Kidney capillary endothelial cell (primary cell): ENCODE measurements around the gene CATSPERD.
"Not testable (repeated sequence)": the region's sequence is repeated elsewhere in the genome, so short reads cannot be mapped to it uniquely, and the experiment has no call there.

Experiments
- DNase-seq: peaks from one replicate; pipeline ENCODE4 v3.0.0-alpha.2; 2018; ENCODE audit warnings: low spot score

The CATSPERD gene

DNA sequence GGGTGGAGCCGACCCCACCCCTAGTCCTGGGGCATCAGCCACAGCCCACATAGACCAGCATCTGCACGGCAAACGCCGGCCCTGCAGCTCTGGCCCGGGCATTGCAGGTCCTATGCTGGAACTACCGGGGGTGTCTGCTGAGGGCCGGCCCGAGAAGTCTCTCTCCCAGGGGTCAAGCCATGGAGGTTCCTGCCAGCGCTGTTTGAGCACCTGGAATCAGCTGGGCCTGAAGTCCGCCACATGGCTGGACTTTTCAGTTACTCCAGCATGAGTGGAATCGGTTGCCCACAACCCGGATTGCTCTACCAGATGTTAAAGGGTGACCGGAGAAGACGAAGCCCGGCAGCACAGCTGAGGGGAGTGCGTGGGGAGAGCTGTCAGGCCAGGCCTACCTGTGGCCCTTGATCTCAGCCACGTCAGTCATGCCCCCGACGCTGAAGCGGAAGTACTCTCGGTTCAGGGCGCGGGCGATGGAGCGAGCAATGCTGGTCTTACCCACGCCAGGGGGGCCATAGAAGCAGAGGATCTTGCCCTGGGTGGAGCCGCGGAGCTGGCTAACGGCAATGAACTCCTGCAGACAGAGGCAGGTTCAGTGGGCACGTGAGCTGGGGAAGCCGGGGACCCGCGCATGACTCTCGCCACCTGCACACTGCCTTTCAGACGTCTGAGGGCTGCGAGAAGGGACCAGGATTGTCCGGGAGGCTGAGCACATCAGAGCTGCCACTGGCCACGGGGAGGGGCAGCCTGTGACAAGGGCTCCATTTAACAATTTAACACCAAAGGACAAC is 21.6 kb upstream of the CATSPERD start:
- no peak for DNase-seq

DNA sequence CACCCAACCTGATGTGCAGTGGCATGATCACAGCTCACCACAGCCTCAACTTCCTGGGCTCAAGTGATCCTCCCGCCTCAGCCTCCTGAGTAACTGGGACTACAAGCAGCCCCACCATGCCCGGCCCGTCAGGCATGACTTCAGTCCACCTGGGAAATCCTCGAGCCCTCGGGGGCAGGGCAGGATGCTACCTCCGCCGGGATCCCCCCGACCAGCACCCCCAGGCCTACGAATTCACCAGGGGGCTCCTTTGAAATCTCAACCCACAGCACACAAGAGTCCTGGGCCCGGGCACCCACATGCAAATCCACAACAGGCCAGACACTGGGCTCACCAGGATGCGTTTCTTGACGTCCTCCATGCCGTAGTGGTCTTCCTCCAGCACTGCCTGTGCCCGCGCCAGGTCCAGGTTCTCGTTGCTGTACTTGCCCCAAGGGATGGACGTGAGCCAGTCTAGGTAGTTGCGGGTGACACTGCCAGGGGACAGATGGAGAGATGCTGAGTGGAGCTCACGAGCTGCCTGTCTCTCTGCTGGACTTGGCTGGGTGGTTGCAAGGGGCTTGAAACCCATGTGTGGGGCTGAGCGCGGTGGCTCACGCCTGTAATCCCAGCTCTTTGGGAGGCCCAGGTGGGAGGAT is 19.9 kb upstream of the CATSPERD start:
- DNase-seq = no peak

DNA sequence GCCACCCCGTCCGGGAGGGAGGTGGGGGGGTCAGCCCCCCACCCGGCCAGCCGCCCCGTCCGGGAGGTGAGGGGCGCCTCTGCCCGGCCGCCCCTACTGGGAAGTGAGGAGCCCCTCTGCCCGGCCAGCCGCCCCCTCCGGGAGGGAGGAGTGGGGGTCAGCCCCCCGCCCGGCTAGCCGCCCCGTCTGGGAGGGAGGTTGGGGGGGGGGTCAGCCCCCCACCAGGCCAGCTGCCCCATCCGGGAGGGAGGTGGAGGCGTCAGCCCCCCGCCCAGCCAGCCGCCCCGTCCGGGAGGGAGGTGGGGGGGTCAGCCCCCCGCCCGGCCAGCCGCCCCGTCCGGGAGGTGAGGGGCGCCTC is 18.4 kb upstream of the CATSPERD start:
- DNase-seq = not testable (repeated sequence)

DNA sequence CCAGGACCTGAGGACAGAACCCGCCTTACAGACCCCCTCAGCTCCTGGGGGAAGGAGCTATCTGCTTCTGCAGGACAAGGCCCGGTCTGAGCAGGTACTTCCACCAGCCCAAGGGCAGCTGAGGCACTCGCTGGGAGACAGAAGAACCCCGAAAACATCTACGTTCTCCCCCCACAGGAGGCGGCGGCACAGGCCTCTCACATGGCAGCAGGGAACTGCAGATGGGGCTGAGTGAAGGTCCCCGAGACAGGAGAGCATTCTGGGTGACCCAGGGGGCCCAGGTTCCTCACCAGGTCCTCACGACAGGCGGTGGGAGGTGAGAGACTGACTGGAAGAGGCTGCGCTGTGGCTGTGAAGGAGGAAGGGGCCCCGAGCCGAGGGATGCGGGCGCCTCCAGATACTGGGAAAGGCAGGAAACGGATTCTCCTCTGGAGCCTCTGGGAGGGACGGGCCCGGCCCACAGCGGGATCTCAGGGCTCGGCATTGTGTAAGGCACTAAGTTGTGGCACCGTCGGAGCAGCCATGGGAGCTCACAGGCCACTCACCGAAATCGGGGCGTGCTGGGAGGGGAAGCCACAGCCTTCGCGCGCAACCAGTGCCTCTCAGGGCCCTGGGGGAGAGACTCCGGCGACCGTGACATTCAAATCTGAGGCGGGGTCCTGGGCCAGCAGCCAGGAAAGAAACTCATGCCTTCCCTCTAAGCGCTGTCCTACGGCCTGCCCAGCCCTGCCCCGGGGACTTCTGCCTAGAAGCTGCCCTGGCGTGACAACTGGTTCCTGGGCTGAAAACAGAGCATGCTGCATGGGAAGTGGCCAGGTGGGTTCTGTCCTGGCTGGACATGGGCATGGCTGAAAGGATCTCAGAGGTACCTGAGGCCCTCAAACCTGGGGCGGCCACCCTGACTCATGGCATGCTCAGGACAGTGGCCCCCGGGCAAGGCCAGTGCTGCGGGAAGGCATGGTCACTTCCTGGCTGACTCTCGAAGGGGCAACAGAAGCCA is 16.3 kb upstream of the CATSPERD start:
- no peak for DNase-seq

DNA sequence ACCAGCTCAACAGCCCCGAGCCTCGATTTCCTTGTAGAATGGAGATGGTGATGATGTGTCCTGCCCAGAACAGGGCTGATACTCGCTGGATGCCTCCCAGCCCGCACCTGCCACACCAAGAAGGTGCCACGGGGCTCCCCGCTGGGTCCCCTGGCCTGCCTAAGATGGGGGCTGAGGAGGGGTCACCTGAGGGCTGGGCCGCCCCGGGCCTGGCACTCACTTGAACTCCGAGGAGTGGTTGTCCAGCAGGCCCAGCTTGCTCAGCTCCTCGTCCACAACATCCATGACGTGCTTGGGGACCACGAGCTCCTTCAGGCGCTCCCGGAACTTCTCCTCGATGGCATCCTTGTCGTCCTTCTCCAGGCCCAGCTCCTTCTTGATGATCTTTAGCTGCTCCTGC is 14.9 kb upstream of the CATSPERD start:
- DNase-seq = no peak

DNA sequence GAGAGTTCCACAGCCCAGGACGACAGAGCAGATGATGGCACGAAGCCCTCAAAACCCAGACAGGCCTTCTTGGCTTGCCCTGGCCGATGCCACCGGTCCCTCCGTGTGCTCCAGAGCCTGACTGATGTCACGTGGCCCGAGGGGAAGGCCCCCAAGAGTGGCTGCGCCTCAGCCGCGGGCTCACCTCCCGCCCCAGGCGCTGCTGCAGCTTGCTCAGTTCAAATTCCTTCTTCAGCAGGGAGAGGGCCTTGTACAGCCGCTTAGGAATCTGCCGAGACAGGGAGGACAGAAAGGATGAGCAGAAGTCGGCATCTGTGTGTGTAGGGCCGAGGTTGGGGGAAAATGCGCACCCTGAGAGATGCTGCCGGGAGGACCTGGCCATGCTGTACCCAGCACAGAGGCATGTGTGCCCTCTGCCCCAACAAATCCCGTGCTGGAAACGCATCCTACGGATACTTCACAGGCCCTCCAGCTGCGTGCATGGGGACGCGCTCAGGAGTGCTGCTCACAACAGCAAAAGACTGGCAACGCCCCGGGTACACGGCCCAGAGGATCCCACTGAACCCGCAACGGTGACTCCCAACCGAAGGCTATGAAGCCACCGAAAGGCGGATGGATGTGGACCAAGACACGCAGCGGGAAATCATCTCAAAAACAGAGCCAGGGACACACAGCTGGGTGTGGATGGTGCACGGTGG is 13.4 kb upstream of the CATSPERD start:
- no peak for DNase-seq

DNA sequence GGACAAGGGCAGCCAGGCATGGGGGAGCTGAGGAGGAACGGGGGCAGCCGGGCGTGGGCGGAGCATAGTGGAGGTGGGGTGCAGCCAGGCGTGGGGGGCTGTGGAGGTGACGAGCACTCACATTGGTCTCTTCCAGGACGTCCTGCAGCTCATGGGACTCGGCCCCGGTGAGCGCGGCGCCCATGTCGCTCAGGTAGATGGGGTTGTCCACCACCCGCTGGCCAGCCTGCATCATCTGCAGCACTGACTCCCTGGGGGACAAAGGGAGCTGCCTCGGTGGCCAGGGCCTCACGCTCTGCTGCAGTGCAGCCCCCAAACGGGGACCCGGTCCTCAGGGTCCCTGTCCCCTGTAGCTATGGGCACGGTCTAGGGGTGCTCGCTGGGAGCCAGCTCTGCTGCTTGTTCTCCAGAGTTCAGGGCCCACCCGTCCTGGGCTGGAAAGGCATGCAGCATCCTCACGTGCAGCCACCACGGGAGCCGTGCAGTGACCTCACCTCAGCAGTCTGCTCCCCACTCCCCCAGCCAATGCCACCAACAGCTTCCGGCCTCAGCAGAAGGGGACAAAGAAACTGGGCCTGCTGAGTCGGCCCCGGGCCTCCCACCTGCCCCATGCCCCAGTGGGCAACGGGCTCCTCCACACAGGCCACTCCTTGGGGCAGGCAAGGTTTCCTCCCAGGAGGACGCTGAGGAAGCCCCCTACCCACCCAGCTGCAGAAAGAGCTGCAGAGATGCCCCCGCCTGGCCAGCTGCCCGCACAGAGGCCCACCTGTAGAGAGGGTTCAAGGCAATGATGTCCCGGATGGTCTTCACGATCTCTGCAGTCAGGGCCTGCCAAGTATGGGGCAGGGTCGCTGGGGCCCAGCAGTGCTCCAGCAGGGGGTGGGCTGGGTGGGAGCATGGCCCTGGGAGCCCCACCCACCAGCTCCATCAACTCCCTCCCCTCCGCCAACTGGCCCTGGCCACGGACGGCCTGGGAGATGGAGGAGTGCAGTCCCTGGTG is 12.6 kb upstream of the CATSPERD start:
- DNase-seq = no peak

DNA sequence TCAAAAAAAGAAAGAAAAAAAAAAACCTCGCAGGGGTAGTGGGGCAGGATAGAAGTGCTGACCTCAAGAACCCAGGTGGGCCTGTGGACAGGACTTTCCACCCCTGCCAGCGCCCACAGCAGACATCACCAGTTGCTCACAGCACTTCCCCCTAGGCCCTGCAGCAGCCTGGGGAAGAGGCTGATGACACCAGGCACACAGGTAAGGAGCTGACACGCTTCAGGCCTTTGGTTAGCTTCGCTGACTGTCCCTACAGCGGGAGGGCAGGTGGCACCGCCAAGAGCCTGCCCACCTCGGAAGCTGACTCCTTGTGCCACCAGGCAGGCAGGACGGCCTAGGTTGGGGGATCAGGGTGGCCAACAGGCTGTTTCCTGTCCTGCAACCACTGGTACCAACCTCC is 9.4 kb upstream of the CATSPERD start:
- DNase-seq = no peak

DNA sequence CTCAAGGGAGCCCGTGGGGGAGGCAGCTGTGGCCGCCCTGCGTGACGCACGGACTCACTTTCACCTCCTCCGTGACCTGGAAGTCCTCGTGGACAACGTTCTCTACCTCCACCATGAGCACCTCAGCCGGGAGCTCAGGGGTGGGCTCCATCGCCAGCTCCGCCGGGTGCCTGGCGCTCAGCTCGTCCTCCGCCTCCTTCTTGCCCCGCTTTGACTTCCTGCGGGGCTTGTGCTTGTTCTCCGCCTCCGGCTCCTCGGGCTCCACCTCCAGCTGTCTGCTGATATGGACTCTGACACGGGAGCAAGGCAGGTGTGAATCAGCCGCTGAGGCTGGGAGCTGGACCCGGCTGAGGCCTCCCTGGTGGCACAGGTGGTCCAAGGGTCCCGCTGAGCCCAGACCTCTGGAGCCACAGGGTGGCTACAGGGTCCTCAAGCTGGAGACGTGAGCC is 8.7 kb upstream of the CATSPERD start:
- DNase-seq = no peak

DNA sequence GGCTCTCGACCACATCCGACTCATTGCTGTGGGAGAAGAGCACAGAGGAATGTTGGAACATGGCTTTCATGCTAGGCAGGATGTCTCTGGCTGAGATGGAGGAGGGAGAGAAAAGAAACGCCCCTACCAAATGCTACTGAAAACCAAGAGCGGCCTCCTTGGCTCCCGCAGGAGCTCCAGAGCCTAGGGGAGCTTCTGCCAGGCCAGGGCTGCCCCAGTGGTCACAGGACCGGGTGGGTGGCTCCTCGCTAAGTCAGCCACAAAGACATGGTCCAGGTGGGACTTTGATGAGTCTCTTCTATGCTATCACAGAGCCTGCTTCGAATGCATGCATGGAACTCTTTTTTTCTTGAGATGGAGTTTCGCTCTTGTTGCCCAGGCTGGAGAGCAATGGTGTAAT is 7.2 kb upstream of the CATSPERD start:
- DNase-seq = no peak

DNA sequence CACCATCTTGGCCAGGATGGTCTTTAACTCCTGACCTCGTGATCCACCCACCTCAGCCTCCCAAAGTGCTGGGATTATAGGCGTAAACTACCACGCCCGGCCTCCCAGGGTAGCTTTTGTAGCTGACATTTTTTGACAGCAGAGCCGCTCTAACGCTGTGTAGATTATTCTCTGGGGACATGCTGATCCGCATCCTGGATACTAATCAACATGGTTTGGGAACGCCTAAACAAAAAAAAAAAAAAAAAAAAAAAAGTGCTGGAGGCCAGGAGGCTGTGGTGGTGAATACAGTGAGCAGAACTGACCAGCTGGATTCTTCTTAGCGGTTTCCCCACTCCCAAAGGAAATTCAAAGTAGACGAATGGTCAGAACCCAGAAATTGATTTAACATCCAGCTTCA is 5.6 kb upstream of the CATSPERD start:
- DNase-seq = no peak

DNA sequence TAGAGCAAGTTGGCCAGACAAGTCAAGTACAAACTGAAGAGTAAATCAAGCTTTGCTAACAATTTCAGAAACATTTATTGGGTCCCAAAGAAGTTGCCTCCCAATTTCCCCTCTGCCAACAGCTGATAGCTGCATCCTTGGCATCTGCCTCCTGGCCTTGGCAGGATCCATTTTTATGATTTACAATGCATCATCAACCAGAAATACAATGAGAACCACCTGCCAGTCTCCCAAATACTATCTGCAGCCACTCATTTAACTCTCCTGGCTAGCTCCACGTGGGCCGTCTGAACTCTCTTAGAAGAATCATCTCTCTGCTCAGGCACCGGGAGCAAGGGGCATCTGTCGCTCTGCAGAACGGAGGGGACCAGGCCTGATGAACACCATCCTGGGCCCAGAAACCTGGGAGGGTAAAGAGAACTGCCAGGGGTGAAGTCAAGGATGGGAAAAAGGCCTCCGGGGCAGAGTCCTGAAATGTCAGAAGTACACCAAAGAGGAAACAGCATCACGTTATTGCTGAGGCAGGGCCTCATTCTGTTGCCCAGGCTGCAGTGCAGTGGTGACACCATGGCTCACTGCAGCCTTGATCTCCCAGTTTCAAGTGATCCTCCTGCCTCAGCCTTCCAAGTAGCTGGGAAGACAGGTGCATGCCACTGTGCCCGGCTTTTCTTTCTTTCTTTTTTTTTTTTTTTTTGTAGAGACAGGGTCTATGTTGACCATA is 3.1 kb upstream of the CATSPERD start:
- DNase-seq = no peak

DNA sequence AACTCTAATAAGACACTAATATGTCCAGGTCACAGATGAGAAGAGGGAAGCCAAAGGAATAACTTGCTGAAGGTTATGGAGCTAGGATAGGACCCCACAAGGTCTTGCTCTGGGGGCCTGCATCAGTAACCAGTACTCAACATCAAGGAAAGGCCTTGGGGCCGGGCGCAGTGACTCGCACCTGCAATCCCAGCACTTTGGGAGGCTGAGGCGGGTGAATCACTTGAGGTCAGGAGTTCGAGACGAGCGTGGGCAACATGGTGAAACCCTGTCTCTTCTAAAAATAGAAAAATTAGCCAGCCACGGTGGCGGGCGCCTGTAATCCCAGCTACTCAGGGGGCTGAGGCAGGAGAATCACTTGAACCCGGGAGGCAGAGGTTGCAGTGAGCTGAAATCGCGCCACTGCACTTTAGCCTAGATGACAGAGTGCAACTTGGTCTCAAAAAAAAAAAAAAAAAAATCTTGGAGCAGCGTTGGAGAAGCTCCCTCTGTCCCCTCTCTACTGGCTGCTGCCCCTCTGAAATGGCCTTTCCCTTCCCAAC is 2.3 kb upstream of the CATSPERD start:
- no peak for DNase-seq

DNA sequence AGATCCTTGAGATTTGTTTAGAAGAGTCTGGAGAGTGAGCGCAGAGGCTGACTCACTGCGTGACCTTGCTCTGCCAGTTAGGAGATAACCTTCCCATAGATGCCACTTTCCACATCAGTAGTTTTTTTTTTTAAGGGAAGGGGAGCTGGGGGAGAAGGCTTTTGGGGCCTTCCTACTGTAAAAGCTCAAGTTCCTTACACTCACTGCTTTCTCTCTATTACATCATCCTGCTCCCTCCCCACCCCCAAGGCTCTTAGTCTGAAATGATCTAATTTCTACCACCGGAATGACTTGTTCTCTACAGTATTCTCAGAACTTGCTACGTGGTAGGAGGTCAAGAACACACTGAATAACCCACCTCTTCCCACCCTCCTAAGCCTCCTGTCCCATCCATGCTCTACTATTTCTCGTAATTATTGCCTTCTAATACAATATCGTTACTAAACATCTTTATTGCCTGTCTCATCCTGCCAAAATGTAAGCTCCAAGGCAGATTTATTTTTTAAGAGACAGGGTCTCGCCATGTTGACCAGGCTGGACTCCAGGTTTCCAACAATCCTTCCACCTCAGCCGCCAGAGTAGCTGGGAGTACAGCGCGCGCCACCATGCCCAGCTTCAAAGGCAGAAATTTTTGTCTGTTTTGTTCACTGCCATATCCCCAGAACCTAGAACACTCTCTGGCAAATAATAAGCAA is 1.7 kb upstream of the CATSPERD start:
- DNase-seq = peak; percentile 49

DNA sequence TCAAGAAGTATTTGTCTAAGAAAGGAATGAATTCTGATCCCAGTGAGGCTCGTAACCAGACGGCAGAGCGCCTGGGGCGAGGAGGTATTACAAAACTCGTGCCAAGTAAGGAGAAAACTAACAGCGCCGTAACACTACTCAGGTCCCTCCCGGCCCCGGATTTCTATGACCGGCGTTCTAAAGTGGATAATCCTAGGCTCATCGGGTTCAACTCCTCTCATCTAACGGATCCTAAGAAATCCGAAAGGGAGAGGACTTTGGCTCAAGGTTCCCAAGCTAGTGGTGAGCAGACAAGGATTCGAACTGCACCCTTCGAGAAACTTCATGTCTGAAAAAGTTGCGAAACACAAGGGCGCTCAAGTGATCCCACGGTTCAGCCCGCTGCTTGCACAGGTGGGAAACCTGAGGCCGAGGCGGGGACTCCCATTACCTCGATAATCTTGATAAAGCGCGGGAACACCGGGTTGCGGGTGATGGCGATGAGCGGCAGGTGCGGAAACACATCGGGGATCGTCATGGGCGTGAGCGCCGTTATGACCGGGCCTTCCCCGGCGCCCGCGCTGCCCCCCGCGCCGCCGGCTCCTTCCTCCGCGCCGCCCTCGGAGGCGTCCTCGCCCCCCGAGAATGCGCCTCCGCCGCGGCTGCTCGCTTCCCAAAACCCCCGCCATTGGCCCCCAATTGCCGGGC is 1.0 kb upstream of the CATSPERD start:
- DNase-seq = peak; percentile 7

DNA sequence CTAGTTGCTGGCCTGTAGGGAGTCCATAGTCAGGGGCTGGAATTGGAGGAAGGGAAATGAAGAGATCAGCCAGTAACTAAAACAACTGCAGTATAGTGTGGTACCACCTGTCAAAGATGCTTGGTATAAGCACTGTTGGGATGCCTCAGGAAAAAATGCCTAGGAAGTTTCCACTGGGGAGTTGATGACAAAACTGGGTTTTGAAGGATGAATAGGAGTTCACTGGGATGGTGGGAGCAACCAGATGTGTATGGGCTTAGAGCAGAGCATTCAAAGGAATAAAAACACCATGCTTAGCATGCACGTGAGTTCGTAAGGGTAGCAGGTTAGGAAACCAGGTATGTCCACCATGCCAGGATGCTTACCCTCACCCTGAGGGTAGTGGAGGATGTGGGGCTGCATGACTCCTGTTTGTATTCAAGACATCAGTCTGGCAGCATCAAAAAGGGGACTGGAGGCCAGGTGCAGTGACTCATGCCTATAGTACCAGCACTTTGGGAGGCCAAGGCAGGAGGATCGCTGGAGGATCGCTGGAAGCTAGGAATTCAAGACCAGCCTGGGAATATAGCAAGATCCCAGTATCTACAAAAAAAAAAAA is 7.1 kb downstream of the CATSPERD start:
- no peak for DNase-seq

DNA sequence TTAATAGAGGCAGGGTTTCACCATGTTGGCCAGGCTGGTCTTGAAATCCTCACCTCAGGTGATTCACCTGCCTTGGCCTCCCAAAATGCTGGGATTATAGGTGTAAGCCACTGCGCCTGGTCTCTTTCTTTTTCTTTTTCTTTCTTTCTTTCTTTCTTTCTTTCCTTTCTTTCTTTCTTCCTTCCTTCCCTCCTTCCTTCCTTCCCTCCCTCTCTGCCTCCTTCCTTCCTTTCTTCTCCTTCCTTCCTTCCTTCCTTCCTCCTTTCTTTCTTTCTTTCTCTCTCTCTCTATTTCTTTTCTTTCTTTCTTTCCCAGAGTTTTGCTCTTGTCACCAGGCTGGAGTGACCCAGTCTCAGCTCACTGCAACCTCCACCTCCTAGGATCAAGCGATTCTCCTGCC is 12.7 kb downstream of the CATSPERD start:
- not testable (repeated sequence) for DNase-seq

DNA sequence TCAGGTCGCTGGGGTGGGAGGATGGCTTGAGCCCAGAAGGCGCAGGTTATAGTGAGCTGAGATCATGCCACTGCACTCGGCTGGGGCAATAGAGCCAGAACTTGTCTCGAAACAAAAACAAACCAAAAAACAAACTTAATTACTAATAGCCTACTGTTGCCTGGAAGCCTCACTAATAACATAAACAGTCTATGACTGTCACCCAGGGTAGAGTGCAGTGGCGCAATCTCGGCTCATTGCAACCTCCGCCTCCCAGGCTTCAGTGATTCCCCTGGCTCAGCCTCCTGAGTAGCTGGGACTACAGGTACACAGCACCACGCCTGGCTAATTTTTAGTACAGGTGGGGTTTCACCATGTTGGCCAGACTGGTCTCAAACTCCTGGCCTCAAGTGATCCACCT is 18.0 kb downstream of the CATSPERD start:
- DNase-seq = no peak
